Sigmoid colon (tissue), 4 donors: ENCODE measurements around the gene IRX5.

Source experiments
- EP300 ChIP-seq, 4 donors: sonication (generic); formaldehyde crosslinking; IDR thresholded peaks; one replicate each; pipeline ENCODE4 v1.6.1; 2017; ENCODE audit warnings: antibody characterized with exemption in 4 of 4
- POLR2A ChIP-seq, 2 donors: fragments of 450-650 bp; IDR thresholded peaks; one replicate each; pipeline ENCODE4 v1.6.1; 2016; ENCODE audit warnings: antibody characterized with exemption in 2 of 2, mild to moderate bottlenecking in 2 of 2, moderate library complexity in 2 of 2
- POLR2AphosphoS5 ChIP-seq, 4 donors: sonication (generic); formaldehyde crosslinking; IDR thresholded peaks; one replicate each; pipeline ENCODE4 v1.6.1; 2017; ENCODE audit warnings: antibody characterized with exemption in 4 of 4
- TF ChIP-seq, protein P1 (sequence below), 4 experiments: fragments of 450-650 bp in 3 of 4; fragments of 200-600 bp in 1 of 4; IDR thresholded peaks; one replicate each; pipeline ENCODE4 v1.5.1; 2016 to 2019; ENCODE audit warnings: antibody characterized with exemption in 4 of 4, mild to moderate bottlenecking in 3 of 4, moderate library complexity in 2 of 4

DNA sequence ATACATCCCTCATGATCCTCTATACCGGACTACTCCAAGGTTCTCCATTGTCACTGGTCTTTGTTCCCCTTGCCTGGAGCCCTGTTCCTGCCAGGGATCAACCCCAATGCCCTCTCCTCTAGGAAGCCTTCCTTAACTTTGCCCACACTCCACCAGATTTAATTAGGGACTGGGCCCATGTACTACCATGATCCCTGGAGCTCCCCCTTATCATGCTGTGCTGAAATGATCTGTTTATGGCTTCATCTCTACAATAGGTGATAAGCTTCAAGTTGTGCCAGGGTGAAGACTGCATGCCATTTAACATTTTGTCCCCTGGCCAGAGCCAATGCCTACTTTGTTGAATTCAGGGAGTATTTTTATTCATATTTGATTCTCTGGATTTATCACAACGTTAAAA is 17.9 kb upstream of the IRX5 start:
- TF ChIP-seq, protein P1, sequence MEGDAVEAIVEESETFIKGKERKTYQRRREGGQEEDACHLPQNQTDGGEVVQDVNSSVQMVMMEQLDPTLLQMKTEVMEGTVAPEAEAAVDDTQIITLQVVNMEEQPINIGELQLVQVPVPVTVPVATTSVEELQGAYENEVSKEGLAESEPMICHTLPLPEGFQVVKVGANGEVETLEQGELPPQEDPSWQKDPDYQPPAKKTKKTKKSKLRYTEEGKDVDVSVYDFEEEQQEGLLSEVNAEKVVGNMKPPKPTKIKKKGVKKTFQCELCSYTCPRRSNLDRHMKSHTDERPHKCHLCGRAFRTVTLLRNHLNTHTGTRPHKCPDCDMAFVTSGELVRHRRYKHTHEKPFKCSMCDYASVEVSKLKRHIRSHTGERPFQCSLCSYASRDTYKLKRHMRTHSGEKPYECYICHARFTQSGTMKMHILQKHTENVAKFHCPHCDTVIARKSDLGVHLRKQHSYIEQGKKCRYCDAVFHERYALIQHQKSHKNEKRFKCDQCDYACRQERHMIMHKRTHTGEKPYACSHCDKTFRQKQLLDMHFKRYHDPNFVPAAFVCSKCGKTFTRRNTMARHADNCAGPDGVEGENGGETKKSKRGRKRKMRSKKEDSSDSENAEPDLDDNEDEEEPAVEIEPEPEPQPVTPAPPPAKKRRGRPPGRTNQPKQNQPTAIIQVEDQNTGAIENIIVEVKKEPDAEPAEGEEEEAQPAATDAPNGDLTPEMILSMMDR (IDR thresholded peaks at IDR 0.05): no peak
- TF ChIP-seq POLR2AphosphoS5 (IDR thresholded peaks at IDR 0.05) (no peak), POLR2A (IDR thresholded peaks at IDR 0.05) (no peak), EP300 (IDR thresholded peaks at IDR 0.05) (no peak)
